Lower leg skin (tissue), 3 donors: ENCODE measurements around the gene RGMA.

Experiments
- POLR2A ChIP-seq, 2 donors: fragments of 450-650 bp; IDR thresholded peaks; one replicate each; pipeline ENCODE4 v1.6.1; 2016 to 2017; ENCODE audit warnings: antibody characterized with exemption in 2 of 2, mild to moderate bottlenecking in 1 of 2, moderate library complexity in 1 of 2
- TF ChIP-seq, protein P1 (sequence below), 3 donors: fragments of 450-650 bp; IDR thresholded peaks; one replicate each; pipeline ENCODE4 v1.5.1; 2016; ENCODE audit warnings: antibody characterized with exemption in 3 of 3, mild to moderate bottlenecking in 3 of 3, moderate library complexity in 2 of 3

DNA sequence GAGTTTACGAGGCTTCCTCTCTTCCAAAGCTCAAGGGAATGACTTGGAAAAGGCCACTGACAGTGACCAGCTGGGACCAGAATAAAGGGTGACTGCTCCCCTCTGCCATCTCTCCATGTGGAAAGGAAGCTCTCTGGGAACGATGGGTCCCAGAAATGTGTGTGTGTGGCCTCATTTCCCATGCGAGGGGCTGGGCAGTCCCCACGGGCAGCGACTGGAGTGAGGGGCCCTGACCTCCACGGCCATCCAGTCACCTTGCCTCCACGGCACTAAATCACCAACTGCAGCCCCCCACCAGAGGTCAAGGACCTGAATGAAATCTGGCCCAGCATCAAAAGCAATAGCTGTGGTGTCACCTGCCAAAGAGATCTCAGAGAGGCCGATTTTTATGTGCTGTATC, 29.6 kb downstream of the RGMA start:
- TF ChIP-seq, protein P1, sequence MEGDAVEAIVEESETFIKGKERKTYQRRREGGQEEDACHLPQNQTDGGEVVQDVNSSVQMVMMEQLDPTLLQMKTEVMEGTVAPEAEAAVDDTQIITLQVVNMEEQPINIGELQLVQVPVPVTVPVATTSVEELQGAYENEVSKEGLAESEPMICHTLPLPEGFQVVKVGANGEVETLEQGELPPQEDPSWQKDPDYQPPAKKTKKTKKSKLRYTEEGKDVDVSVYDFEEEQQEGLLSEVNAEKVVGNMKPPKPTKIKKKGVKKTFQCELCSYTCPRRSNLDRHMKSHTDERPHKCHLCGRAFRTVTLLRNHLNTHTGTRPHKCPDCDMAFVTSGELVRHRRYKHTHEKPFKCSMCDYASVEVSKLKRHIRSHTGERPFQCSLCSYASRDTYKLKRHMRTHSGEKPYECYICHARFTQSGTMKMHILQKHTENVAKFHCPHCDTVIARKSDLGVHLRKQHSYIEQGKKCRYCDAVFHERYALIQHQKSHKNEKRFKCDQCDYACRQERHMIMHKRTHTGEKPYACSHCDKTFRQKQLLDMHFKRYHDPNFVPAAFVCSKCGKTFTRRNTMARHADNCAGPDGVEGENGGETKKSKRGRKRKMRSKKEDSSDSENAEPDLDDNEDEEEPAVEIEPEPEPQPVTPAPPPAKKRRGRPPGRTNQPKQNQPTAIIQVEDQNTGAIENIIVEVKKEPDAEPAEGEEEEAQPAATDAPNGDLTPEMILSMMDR (IDR thresholded peaks at IDR 0.05): no peak
- TF ChIP-seq POLR2A (IDR thresholded peaks at IDR 0.05): no peak
